GM06990 (cell line): ENCODE measurements around the gene IRF2BP2.

Source experiments
- DNase-seq: peaks from one replicate; pipeline ENCODE4 v3.0.0-alpha.2; 2011; ENCODE audit not compliant: insufficient read length; ENCODE audit errors: extremely low read depth
- H3K27me3 ChIP-seq: replicated peaks from 2 replicates; pipeline ENCODE4 v1.6.0; 2011; ENCODE audit warnings: low read length; ENCODE audit not compliant: control insufficient read depth, insufficient read depth
- H3K36me3 ChIP-seq: 2 replicates; pipeline ENCODE4 v1.5.1; 2011; ENCODE audit warnings: low read length; ENCODE audit not compliant: control insufficient read depth, insufficient read depth
- H3K4me3 ChIP-seq: replicated peaks from 2 replicates; pipeline ENCODE4 v1.5.1; 2011; ENCODE audit warnings: low read depth, mild to moderate bottlenecking, control low read depth, low read length
- TF ChIP-seq, protein P1 (sequence below): IDR thresholded peaks from 2 replicates; pipeline ENCODE4 v1.5.1; 2011; ENCODE audit warnings: low read length, control low read depth, mild to moderate bottlenecking, inconsistent platforms; ENCODE audit not compliant: insufficient read depth, poor library complexity, severe bottlenecking

IRF2BP2 gene

DNA sequence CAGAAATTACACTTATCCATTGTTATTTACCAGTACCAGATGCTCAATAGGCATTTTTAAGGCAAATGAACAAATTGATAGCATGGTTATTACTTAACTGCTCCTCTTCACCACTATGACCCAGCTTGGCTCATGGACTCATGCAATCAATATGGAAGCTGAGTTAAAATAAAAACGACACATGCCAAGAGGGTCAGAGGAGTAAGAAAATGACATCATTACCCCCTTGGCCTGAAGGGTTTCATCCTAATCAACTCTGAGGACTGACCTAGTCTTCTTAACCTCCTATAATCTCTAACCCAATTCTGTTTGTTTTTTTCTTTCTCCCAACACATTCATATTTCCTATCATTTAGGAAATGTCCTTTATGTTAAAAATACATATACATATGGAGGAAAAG lies 41.6 kb downstream of the IRF2BP2 start:
- no peak for DNase-seq
- Histone ChIP-seq H3K4me3 (no peak overlapping the region), H3K27me3 (no peaks in the 10 kb centered on the region), H3K36me3 (no peaks in the 10 kb centered on the region)
- TF ChIP-seq, protein P1, sequence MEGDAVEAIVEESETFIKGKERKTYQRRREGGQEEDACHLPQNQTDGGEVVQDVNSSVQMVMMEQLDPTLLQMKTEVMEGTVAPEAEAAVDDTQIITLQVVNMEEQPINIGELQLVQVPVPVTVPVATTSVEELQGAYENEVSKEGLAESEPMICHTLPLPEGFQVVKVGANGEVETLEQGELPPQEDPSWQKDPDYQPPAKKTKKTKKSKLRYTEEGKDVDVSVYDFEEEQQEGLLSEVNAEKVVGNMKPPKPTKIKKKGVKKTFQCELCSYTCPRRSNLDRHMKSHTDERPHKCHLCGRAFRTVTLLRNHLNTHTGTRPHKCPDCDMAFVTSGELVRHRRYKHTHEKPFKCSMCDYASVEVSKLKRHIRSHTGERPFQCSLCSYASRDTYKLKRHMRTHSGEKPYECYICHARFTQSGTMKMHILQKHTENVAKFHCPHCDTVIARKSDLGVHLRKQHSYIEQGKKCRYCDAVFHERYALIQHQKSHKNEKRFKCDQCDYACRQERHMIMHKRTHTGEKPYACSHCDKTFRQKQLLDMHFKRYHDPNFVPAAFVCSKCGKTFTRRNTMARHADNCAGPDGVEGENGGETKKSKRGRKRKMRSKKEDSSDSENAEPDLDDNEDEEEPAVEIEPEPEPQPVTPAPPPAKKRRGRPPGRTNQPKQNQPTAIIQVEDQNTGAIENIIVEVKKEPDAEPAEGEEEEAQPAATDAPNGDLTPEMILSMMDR: no peak

GRCh38 chr1:234565132-234565531 lies 44.8 kb downstream of the IRF2BP2 start:
- no peak overlapping the region for H3K4me3 ChIP-seq
- no peaks in the 10 kb centered on the region for H3K27me3 ChIP-seq
- TF ChIP-seq, protein P1: no peak
- DNase-seq: no peak
- H3K36me3 ChIP-seq: no peaks in the 10 kb centered on the region

- Histone ChIP-seq H3K4me3 (no peak overlapping the region), H3K36me3 (no peaks in the 10 kb centered on the region), H3K27me3 (no peaks in the 10 kb centered on the region)
- no peak for DNase-seq
- TF ChIP-seq, protein P1: no peak
Observed at GRCh38 chr1:234564035-234565029, 45.6 kb downstream of the IRF2BP2 start.

DNA sequence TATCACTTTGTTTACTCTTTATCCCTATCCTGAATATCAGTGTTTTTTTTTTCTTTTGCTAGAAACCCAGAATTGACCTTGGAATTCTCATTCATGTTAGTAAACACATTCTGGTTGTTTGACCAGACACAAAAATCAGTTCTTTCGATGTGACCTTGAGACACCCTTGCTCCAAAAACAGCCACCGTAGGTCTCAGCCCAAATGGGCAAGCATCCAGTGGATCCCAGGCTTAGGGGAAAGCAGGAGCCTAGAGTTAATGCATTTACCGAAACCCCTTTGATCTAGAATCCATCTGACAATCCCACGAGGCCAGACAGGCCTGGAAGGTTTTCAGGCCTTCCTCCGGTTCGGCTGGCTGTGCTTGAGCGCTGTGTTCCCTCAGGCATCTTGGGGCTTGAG lies 47.6 kb downstream of the IRF2BP2 start:
- TF ChIP-seq, protein P1: no peak
- no peak for DNase-seq
- Histone ChIP-seq H3K27me3 (no peaks in the 10 kb centered on the region), H3K36me3 (no peaks in the 10 kb centered on the region), H3K4me3 (no peak overlapping the region)

DNA sequence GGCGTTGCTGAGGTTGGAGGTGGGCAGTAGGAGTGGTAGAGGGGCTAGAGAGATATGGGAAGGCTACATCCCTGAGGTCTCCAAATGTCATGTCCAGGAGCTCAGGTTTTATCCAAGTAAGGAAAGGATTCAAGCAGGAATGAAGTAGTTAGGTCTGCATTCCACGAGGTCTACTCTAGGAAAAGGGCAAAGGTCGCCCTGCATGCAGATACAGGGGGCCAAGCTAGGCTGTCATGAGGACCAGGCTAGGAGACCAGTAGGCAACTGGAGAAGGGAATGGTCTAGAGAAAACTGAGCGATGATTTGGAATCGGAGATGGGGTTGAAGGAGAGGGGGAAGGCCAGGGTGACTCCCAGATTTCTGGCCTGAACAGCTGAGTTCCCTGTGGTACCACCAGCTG lies 48.7 kb downstream of the IRF2BP2 start:
- H3K27me3 ChIP-seq: no peaks in the 10 kb centered on the region
- H3K4me3 ChIP-seq: no peak overlapping the region
- H3K36me3 ChIP-seq: no peaks in the 10 kb centered on the region
- TF ChIP-seq, protein P1: no peak
- no peak for DNase-seq
